Suppressor macrophage treated with lipopolysaccharide for 1 hour (primary cell): ENCODE results near the gene TUBA1A.
"Not testable (repeated sequence)": the region's sequence is repeated elsewhere in the genome, so short reads cannot be mapped to it uniquely, and the experiment has no call there.

Experiments used
- DNase-seq, 3 donors: peaks; one replicate each; pipeline ENCODE4 v3.0.0-alpha.2; 2020 to 2022

Gene TUBA1A

GRCh38 chr12:49200919-49201594 is 12.2 kb upstream of the TUBA1A start:
- DNase-seq = peak; percentile 49 to 79 (median 75)

GRCh38 chr12:49198431-49199155 is 9.7 kb upstream of the TUBA1A start:
- DNase-seq = no peak

DNA sequence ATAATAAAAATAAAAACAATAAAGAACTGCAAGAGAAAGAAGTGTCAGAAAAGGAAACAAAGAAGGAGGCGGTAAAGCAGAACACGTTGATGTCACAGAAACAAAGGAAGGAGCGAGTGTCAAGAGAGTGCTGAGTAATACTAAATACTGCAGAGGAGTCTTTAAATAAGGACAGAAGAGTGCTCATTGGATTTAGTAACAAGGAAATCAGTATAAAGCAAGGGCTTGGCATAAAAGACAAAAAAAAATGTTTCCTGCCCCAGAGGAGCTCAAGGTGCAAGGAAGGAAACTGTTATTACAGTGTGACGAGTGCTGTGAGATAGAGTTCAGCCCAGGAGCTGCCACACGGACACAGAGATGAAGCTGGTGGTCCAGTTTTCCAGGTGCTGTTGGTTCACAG is 8.4 kb upstream of the TUBA1A start:
- peak; percentile 16 to 48 (median 39) for DNase-seq

DNA sequence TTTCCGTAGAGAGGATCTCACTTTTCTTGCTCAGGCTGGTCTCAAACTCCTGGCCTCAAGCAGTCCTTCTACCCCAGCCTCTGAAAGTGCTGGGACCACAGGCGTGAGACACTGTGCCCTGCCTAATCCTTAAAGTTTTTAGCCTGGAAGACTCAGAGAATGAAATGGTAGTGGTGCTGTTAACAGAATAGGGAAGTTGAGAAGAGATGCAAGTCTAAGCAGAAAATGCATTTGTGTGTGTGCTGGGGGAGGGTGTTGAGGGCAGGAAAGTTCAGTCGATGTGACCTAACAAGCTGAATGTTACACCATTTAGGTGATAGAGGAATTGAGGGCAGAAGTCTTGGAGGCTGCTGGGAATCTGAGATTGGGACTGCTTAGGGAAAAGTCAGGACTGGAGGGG is 6.9 kb upstream of the TUBA1A start:
- peak; percentile 60 to 72 (median 68) for DNase-seq

DNA sequence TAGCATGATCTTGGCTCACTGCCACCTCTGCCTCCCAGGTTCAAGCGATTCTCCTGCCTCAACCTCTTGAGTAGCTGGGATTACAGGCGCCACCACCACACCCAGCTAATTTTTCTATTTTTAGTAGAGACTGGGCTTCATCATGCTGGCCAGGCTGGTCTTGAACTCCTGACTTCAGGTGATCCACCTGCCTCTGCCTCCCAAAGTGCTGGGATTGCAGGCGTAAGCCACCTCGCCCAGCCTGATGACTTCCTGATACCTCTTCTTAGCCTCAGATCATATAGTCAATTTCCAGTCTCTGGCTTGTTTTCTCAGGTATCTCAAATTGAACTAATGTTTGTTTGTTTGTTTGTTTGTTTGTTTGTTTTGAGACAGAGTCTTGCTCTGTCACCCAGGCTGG is 4.9 kb upstream of the TUBA1A start:
- DNase-seq = not testable (repeated sequence)

DNA sequence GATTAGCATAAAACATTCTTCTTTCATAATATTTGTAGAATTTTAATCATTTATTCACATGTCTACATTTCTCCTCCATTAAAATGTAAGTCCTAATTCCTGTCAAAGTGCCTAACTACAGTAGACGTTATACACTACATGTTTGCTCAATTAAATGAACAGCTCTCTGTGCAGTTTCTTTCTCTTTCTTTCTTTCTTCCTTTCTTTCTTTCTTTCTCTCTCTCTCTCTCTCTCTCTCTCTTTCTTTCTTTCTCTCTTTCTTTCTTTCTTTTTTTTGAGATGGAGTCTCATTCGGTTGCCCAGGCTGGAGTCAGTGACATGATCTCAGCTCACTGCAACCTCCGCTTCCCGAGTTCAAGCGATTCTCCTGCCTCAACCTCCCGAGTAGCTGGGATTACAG is 2.6 kb upstream of the TUBA1A start:
- DNase-seq = not testable (repeated sequence)

GRCh38 chr12:49190974-49191373 is 2.1 kb upstream of the TUBA1A start:
- DNase-seq = no peak

DNA sequence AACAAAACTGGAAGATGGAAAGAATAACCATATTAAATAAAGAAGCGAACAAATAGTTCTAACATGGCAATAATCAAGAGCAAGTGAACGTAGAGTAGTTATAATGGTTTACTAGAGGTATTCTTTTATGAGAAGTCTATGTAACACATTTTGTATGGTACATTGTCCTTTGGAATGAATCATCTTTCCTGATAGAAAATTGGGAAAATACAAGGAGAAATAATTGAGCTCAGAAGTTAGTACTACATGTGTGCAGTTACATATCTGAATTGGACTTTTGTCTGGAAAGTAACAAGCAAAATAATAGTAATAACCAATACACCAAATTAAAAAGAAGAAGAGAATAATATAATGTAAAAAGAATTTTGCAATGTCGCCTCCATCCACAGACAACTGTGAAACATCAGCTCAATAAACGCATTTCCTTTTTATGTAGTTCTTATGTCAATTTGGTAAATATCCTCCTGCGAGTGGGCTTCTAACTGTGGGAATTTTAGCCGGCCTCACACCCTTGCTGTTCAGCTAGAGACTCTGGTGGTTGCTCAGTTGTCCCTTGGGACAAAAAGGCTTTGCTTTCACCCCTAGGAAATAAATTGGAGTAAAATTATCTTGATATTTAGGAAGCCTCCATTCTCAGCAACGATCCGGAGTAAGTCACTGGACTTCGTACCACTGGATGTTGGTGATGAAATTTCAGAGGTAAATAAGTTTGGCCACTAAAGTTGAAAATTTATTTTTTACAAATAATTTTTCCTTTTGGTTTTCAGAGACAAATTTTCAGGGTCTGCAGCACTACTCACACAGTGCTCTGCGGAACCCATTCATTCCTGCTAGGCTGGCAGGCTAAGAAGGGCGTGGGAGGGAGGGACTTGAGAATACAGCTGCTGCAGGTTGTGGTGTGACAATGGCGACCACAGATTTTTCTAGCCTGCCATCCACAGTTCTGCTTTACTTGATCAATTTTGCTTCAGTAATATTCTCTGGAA is 1.1 kb upstream of the TUBA1A start:
- no peak for DNase-seq

DNA sequence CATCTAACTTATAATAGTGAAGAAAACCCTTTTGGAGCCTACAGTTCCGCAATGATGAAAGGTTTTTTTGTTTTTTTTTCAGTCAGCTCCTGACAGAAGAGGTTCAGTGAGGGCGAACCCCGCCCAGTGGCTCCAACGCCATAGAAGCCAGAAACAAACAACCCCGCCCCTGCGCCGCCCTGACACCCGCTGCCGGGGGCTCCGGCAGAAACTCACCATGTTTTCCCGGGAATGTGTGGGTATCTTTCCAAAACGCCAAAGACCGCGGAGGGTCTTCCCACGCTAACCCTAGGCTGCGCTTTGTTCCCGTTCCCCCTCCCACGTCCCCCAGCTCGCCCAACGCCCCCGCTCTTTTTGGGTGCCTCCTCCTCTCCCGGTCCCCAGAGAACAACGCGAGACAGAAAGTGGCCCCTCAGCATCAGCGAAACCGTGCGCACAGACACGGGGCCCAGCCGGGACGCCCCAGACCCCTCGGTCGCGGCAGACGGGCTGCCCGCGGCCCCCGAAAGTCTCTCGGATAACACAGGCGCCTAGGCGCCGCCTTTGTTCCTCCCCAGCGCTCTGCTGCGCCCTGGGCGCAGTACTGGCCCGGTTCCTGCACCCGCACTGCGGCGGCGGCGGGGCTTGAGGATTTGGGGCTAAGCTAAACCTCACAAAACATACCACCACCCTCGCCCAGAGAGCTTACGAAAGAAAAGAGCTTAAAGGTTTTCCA is 522 bp downstream of the TUBA1A start:
- peak; percentile 84 to 92 (median 86) for DNase-seq

- DNase-seq = no peak
Observed at GRCh38 chr12:49187184-49187583, 1.7 kb downstream of the TUBA1A start.

GRCh38 chr12:49186307-49186706 is 2.6 kb downstream of the TUBA1A start:
- not testable (repeated sequence) for DNase-seq

GRCh38 chr12:49184697-49185096 is 4.2 kb downstream of the TUBA1A start:
- DNase-seq = not testable (repeated sequence)

GRCh38 chr12:49183214-49183950 is 5.5 kb downstream of the TUBA1A start:
- not testable (repeated sequence) for DNase-seq

DNA sequence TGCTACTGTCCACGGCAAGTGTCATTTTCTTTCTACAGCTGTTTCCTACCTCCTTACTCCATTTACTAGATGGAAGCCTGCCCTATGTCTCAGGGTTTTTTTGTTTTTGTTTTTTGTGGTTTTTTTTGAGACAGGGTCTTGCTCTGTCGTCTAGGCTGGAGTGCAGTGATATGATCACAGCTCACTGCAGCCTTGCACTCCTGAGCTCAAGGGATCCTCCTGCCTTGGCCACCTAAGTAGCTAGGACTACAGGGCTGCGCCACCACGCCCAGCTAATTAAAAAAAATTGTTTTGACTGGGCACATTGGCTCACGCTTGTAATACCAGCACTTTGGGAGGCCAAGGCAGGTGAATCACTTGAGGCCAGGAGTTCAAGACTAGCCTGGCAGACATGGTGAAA is 14.7 kb downstream of the TUBA1A start:
- no peak for DNase-seq

GRCh38 chr12:49170924-49171323 is 18.0 kb downstream of the TUBA1A start:
- DNase-seq = no peak

GRCh38 chr12:49165114-49165513 is 23.8 kb downstream of the TUBA1A start:
- no peak for DNase-seq

DNA sequence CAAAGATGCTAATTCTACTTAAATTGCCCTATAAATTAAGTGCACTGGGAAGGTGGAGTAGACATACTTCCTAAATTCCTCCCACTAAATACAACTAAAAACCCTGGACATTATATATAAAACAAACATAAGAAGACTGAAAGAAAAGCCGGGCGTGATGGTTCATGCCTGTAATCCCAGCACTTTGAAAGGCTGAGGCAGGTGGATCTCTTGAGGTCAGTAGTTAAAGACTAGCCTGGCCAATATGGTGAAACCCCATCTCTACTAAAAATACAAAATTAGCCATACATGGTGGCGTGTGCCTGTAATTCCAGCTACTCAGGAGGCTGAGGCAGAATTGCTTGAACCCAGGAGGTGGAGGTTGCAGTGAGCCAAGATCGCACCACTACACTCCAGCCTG is 27.0 kb downstream of the TUBA1A start:
- DNase-seq = not testable (repeated sequence)

DNA sequence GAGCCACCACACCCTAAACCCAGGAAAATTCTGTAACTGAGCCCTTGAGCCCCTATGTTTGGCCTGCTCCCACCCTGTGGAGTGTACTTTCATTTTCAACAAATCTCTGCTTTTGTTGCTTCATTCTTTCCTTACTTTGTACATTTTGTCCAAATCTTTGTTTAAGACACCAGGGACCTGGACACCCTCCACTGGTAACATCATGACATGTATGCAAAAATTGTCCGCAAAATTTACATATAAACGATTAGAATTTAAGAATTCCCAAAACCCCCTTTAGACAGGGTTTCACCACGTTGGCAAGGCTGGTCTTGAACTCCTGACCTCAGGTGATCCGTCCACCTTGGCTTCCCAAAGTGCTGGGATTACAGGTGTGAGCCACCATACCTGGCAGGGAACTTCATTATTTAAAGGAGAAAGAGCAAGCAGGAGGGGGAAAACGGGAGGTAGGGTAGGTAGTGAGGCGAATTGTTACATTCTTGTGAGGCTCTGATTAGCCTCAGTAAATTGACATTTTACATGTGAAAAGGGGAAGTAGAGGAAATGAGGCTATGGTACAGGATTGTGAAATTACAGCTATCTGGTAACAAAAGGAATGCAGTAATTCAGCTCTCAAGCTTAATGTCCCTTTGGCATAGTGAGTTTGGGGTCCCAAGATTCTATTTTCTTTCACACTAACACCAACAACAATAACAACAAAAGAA is 27.6 kb downstream of the TUBA1A start:
- peak; percentile 40 to 78 (median 78) for DNase-seq

DNA sequence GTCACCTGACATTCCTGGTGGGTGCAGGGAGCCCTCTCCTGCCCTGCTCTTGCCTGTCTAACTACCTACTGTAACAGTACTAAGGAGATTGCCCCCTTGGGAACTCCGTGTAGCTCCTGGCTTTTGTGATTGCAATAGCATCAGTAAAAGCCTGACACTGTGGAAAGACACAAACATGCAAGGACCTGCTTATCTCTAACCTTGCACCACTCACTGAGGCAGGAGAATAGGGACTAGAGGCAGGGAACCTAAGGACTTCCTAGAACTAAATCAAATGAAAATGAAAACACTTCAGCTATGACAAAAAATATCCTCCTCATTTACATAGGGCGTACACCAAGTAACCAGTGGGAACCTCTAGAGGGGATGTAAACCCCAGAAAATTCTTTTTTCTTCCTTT is 28.5 kb downstream of the TUBA1A start:
- DNase-seq = no peak

GRCh38 chr12:49154221-49154620 is 34.7 kb downstream of the TUBA1A start:
- DNase-seq = no peak

- no peak for DNase-seq
Observed at GRCh38 chr12:49147384-49147783, 41.5 kb downstream of the TUBA1A start.
